GM12892 (cell line): ENCODE results near the gene MMUT.

Experiments
- POLR2A ChIP-seq: IDR thresholded peaks from 2 replicates; pipeline ENCODE4 v1.6.1; 2011; ENCODE audit warnings: low read depth, low read length, control low read depth
- POLR2AphosphoS5 ChIP-seq: IDR thresholded peaks from 2 replicates; pipeline ENCODE4 v1.6.1; 2011; ENCODE audit warnings: low read depth, low read length, control low read depth
- TAF1 ChIP-seq: IDR thresholded peaks from 2 replicates; pipeline ENCODE4 v1.6.1; 2011; ENCODE audit warnings: low read depth, mild to moderate bottlenecking, control low read depth, low read length, borderline replicate concordance

DNA sequence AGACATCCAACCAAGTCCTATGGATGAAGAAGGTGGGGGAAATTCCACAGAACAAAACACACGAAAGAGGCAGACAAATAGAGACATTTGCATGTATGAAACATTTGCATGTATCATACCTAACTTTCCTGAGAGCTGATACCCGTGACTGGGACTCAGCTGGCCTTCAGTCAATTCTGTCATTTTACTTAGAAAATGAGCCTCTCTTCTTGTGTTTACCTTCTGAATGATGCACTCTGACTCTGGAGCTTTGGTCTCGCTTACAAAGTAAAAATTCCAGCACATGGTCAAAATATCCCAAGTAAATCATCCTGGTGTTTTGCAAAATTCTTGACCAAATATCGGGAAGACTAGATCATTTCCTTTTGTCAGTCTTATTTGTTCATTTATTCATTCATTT lies 46.9 kb downstream of the MMUT start:
- TF ChIP-seq POLR2A (no peak), POLR2AphosphoS5 (no peak), TAF1 (no peak)
